GM18870 (cell line): Measurements from ENCODE around the gene SAMD14.

ENCODE experiments used
- ATAC-seq: cut with Tn5 transposase; IDR thresholded peaks from one replicate; pipeline ENCODE4 v1.9.1; 2021; ENCODE audit warnings: moderate library complexity; ENCODE audit not compliant: unreplicated experiment

SAMD14 gene

GRCh38 chr17:50133769-50134099 is 3.8 kb upstream of the SAMD14 start:
- ATAC-seq, result no peak

- ATAC-seq, result no peak
Measured at GRCh38 chr17:50133028-50133768, 3.2 kb upstream of the SAMD14 start.

GRCh38 chr17:50132104-50132794 is 2.3 kb upstream of the SAMD14 start:
- ATAC-seq, result no peak

- no peak for ATAC-seq
Measured at GRCh38 chr17:50130559-50131305, 772 bp upstream of the SAMD14 start.

GRCh38 chr17:50129353-50129727 is 620 bp downstream of the SAMD14 start:
- ATAC-seq, result no peak

- no peak for ATAC-seq
Measured at GRCh38 chr17:50128441-50129352, 1.3 kb downstream of the SAMD14 start.

GRCh38 chr17:50127697-50128361 is 2.1 kb downstream of the SAMD14 start:
- ATAC-seq, result no peak

GRCh38 chr17:50125420-50125997 is 4.5 kb downstream of the SAMD14 start:
- no peak for ATAC-seq

GRCh38 chr17:50123649-50124349 is 6.2 kb downstream of the SAMD14 start:
- ATAC-seq, result no peak

GRCh38 chr17:50122945-50123344 is 7.0 kb downstream of the SAMD14 start:
- no peak for ATAC-seq

- ATAC-seq, result no peak
Measured at GRCh38 chr17:50120475-50121253, 9.3 kb downstream of the SAMD14 start.

- no peak for ATAC-seq
Measured at GRCh38 chr17:50118828-50119218, 11.1 kb downstream of the SAMD14 start.

GRCh38 chr17:50118076-50118827 is 11.7 kb downstream of the SAMD14 start:
- no peak for ATAC-seq

GRCh38 chr17:50117202-50118051 is 12.5 kb downstream of the SAMD14 start:
- no peak for ATAC-seq

GRCh38 chr17:50115756-50116155 is 14.2 kb downstream of the SAMD14 start:
- no peak for ATAC-seq

- ATAC-seq, result no peak
Measured at GRCh38 chr17:50114849-50115357, 15.1 kb downstream of the SAMD14 start.

- no peak for ATAC-seq
Measured at GRCh38 chr17:50114401-50114800, 15.6 kb downstream of the SAMD14 start.
